Mesenteric fat pad (tissue), 1 donor: ENCODE measurements around the gene ENTPD8. TPM values are rescaled to one million over a fixed set of nuclear protein-coding genes. Genes with fewer than 3 reads are reported as not detected.
A peak's percentile ranks its signal among the peaks of the same experiment; 100 is the strongest.

ENCODE experiments used
- DNase-seq: peaks from one replicate; pipeline ENCODE4 v3.0.0-alpha.2; 2020; ENCODE audit warnings: low spot score
- long read RNA-seq: library from polyadenylated mRNA; unstranded; transcript quantifications from one replicate; pipeline ENCODE4 v2.0.0, GENCODE V29; 2020
- total RNA-seq: library from RNA; stranded (reverse); fragmentation: NEBNext Ultra II Directional; extraction: Animal tissue kit (Norgen Biotek cat#: 25700); gene quantifications from one replicate; pipeline ENCODE4 v1.2.1, GENCODE V29; 2021
- donor health status: DM: yes; HTN: yes; CAD: no.

Gene ENTPD8, protein sequence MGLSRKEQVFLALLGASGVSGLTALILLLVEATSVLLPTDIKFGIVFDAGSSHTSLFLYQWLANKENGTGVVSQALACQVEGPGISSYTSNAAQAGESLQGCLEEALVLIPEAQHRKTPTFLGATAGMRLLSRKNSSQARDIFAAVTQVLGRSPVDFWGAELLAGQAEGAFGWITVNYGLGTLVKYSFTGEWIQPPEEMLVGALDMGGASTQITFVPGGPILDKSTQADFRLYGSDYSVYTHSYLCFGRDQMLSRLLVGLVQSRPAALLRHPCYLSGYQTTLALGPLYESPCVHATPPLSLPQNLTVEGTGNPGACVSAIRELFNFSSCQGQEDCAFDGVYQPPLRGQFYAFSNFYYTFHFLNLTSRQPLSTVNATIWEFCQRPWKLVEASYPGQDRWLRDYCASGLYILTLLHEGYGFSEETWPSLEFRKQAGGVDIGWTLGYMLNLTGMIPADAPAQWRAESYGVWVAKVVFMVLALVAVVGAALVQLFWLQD
- not detected for total RNA-seq
- long read RNA-seq: 0 reads

DNA sequence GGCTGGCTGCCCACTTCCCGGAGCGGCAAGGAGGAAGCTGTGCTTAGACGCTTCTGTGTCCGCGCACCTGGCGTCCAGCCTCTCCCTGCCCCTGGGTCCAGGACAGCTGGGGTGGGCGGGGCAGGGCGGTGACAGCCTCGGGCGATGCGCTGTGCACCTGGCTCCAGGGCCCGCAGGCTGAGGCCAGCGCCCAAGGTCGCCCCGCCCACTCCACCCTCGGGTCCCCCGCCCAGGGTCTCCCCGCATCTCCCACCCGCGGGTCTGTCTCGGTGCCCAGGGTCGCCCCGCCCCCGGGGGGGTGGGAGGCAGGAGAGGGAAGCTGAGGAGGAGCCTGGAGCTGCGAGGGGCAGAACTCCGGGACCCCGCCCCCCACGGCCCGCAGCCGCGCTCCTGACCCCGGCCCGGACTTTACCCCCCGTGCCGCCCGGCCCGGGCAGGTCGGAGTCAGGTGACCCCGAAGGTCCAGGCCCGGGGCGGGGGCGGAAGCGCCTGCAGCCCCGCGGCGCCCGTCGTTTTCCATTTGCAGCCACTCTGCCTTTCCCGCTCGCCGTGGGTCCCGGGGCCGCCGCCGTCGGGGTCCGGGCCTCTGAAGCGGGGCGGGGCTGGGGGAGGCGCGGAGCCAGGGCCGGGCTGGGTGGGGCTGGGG, at the start of gene ENTPD8:
Gene ENTPD8 (minus strand): TSS at position 69 of the 646 bp plus-strand sequence. CDS start 3,072 bp downstream, outside the sequence.
- DNase-seq: no peak

GRCh38 chr9:137490532-137491186, 49.5 kb upstream of the ENTPD8 start:
- DNase-seq: no peak

DNA sequence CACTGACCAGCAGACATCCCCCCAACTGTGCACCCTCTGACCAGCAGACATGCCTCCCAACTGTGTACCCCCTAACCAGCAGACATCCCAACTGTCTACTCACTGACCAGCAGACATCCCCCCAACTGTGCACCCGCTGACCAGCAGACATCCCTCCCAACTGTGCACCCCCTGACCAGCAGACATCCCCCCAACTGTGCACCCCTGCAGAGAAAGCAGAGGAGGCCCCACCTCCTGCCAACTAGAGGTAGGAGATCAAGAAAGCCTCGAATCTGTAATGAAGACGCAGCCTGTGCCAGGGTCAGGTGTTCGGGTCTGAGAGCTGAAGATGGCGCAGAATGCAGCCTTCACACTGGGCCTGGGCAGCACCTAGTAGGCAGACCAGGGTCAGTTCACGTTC, 47.7 kb upstream of the ENTPD8 start:
- DNase-seq: no peak

GRCh38 chr9:137488327-137488653, 47.1 kb upstream of the ENTPD8 start:
- DNase-seq: no peak

DNA sequence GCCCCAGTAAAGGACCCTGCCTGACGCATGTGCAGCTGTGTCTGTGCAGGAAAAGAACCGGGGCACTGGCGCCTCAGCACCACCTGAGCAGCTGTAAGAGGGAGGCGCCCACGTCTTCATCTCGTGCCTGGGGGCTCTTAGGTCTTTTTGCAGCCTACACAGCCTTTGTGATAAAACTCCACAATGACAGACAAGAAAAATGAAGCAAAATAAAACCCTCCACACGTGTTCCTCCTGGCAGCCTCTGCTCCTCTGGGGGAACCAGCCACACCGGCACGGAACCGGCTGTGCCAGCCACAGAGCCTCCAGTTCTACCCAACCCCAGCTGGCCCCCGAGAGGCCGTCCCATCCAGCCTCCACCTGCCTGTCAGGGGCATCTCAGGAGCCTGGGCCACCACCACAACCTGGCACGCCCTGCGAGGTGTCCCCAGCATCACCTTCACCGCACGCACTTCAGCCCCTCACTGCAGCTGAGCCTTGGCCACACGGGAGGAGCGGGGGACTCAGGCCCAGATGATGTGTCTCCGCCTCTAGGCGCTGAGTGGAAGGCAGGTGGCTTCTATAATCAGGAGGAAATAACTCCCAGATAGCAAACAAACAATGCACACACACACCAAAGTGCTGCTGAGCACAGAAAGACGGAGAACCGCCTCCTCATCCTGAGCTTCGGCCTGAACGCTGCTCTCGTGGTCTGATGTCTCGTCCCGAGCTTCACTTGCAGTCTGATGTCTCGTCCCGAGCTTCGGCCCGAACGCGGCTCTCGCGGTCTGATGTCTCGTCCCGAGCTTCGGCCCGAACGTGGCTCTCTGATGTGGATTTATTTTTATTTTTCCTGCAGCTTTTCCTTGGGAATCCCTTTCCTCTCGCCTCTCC, 46.5 kb upstream of the ENTPD8 start:
- DNase-seq: no peak

- DNase-seq: no peak
Observed at GRCh38 chr9:137486545-137487453, 45.6 kb upstream of the ENTPD8 start.

GRCh38 chr9:137486141-137486490, 45.0 kb upstream of the ENTPD8 start:
- DNase-seq: no peak

- DNase-seq: no peak
Observed at GRCh38 chr9:137485343-137486140, 44.4 kb upstream of the ENTPD8 start.

DNA sequence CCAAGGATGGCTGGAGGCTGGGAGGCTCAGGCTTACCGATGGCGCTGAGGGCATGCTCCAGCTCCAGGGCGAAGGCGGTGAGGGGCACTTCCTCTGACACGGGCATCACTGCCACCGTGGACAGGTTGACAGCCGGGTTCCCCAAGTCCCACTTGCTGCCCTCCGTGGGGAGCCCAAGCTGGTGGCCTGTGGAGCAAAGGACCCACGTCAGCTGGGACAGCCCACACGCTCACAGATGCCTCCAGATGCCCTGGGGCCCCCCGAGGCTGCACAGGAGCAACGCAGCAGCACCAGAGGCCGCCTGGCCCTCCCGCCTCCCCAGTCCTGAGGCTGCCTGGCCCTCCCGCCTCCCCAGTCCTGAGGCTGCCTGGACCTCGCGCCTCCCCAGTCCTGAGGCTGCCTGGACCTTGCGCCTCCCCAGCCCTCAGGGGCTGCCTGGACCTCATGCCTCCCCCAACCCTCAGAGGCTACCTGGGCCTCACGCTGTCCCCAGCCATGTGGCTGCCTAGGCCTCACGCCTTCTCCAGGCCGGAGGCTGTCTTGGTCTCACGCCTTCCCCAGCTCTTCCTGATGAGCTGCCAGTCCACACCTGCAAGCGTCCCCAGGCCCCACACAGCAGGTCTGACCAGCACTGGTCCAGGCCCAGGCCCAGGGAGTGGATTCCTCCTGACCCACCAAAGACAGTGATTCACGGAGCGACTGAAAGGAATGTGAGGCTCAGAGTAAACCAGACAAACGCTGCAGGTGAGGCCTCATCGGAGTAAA, 43.6 kb upstream of the ENTPD8 start:
- peak; percentile 86 for DNase-seq

DNA sequence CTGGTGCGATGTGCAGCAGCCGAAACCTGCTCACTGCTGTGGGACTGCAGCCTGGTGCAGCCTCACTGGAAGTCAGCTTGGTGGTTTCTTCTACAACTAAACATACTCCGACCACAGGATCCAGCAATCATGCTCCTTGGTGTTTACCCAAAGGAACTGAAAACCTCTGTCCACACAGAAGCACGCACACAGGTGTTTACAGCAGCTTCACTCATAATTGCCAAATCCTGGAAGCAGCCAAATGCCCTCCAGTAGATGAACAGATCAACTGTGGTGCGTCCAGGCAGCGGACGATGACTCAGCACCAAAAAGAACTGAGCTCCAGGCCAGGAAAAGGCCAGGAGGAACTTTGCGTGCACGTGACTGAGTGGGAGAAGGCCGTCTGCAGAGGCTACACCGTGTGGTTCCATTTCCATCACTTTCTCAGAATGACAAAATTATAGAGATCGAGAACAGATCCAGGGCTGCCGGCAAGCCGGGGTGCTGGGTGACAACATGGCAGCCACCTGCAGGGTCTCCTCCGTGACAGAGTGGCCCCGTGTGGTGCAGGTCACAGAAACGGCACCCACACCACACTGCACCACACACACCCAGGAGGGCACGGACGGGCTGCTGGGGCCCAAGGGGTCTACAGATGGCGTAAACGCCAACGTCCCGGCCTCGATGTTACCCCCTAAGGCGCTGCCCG, 41.1 kb upstream of the ENTPD8 start:
- no peak for DNase-seq

GRCh38 chr9:137480686-137481683, 39.8 kb upstream of the ENTPD8 start:
- no peak for DNase-seq

- DNase-seq: no peak
Observed at GRCh38 chr9:137479892-137480685, 38.9 kb upstream of the ENTPD8 start.

DNA sequence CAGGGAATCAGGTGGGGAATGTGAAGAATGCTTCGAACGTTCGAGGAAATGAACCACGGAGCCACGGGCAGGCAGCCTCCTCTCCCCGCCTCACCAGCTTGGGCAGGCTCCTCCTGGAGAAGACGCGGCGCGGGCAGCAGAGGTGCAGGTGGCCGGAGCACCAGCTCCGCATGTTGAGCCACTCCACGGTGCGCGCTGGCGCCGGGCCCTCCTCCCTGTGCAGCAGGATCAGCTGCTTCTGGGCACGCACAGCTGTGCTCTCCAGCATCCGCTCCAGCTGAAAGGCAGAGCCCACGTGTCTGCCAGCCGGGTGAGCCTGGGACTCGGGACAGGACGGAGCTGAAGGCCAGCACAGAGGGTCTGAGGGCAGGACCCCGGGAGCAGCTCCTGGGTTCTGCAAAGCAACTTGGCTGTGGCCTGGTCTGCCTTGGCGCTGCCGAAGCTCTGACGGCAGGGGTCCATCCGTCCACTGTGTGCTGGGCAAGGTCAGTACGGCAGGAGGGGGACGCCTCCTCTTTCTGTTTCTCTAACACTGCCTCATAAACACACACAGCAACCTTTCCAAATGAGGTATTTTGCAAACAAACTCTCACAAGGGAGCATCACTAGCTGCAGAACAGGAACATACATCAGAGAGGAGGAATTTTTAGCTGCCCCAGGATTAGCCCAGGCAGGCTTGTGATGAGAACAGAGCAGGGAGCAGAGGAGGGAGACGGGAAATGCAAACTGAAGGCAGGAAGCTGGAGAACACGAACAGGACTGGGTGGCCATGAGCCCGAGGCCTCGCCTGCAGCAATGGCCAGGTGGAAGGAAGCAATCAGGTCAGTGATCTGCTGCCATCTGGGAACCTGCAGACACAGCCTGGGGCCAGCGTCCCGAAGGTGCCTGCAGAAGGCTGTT, 38.1 kb upstream of the ENTPD8 start:
- DNase-seq: no peak

DNA sequence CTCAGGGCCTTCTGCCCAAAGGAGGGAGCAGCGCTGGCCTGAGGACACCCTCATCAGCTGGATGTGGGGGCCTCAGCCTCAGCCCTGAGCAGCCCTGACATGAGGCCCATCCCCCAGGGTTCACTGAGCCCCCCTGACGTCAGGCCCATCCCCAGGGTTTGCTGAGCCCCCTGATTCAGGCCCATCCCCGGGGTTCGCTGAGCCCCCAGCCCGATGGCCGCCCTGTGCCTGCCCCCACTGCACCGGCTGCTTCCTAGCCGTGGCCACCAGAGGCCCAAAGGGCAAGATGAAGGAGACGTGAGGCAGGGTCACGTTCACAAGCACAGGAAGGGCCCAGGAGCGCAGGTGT, 37.4 kb upstream of the ENTPD8 start:
- no peak for DNase-seq
